ENCODE data around the gene ZNF212.

Gene ZNF212

GRCh38 chr7:149302865-149303264, 63.4 kb downstream of the ZNF212 start:
- TF ChIP-seq CTCF (IDR thresholded peaks at IDR 0.05): no peak

GRCh38 chr7:149304006-149304405, 64.6 kb downstream of the ZNF212 start:
- no peak for TF ChIP-seq CTCF (IDR thresholded peaks at IDR 0.05)

Data from LNCAP (cell line).